ENCODE results near the gene ERLEC1.

GRCh38 chr2:53785366-53785765 lies 1.5 kb upstream of the ERLEC1 start:
- TF ChIP-seq CTCF (conservative IDR thresholded peaks at IDR 0.05; ENCODE audit: low read length): no peak
- TF ChIP-seq EZH2phosphoT487 (IDR thresholded peaks at IDR 0.05; ENCODE audit: borderline replicate concordance, low read depth, low read length): no peak
